GM19043 (cell line): ENCODE measurements around the gene HS2ST1.
"Not testable (repeated sequence)": the region's sequence is repeated elsewhere in the genome, so short reads cannot be mapped to it uniquely, and the experiment has no call there.

ENCODE experiments used
- ATAC-seq: cut with Tn5 transposase; IDR thresholded peaks from one replicate; pipeline ENCODE4 v1.9.1; 2021; ENCODE audit warnings: low read depth; ENCODE audit not compliant: unreplicated experiment

Gene HS2ST1

DNA sequence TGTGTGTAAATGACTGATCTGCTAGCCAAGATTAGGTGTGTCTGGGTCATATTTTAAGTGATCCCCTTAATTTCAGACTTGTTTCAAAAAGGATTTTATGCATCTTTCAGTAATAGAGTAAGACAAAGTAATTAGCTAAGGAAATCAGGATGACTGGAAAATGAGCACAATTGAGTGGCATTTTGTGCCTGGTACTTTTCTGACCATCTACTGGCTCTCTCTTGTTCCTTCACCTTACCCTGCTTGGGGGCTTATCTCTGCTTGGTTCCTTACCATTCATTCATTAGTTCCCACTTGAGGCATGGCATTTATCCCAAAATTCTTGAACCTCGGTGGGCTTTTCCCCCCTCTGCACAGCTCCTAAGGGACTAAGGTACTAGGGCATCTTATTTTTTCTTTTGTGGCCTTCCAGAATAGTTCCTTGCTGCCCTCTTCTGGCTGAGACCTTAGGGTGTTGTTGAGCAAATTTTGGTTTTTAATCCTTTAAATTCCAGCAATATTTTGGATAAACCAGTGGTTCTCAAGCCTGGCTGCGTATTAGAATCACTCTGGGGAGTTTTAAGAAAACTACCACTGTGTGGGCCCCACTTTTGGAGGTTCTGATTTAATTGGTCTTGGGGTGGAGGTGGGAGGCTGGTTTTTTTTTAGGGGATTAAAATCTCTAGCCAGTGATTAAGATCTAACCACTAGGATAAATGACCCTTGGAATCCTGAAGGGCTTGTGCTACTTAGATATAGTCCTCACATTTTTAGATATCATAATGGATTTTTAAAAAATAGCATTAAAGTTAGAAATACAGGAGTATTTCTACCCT, 50.8 kb downstream of the HS2ST1 start:
- no peak for ATAC-seq

GRCh38 chr1:86965827-86966182, 51.4 kb downstream of the HS2ST1 start:
- no peak for ATAC-seq

DNA sequence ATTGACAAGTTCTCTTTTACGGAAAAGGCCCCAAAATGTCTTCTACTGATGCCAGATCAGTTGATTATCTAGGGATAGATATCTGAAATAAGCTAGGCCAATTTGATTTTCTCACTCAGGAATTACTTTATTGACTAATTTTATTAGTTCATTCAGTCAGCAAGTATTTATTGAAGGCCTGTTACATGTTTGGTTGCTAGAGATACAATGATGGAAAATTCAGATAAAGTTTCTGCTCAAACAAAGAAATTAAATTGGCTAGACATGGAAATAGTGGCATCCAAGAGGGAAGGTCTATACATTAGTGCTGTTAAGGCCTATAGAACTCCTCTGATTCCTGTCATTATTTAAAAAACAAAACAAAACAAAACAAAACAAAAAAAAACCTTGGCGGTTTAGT, 56.5 kb downstream of the HS2ST1 start:
- no peak for ATAC-seq

DNA sequence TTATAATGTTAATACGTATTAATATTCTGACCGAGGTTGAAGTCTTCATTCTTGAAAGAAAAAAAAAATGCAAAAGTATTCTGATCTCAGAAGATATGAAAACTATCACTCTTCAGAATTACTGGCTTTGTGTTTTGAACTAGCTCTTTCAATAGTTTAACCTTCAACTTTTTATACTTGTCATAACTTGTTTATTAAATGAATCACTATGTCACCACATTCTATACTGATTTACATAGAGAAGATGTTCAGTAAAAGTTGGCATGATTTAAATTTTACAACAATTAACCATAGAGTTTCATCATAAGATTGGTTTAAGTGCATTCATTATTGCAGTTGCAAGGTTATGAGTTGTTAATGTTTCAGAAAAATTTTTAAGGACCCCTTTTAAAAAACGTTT, 57.3 kb downstream of the HS2ST1 start:
- no peak for ATAC-seq

DNA sequence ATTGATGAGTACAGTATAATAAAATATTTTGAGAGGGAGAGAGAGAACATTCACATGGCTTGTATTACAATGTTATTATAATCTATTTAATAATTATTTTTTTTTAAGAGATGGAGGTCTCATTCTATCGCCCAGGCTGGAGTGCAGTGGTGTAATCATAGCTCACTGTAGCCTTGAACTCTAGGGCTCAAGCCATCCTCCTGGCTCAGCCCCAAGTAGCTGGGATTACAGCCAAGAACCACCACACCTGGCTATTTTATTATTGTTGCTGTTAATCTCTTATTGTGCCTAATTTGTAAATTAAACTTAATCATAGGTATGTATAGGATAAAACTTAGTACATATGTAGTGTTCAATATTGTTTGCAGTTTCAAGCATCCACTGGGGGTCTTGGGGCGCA, 57.8 kb downstream of the HS2ST1 start:
- no peak for ATAC-seq

DNA sequence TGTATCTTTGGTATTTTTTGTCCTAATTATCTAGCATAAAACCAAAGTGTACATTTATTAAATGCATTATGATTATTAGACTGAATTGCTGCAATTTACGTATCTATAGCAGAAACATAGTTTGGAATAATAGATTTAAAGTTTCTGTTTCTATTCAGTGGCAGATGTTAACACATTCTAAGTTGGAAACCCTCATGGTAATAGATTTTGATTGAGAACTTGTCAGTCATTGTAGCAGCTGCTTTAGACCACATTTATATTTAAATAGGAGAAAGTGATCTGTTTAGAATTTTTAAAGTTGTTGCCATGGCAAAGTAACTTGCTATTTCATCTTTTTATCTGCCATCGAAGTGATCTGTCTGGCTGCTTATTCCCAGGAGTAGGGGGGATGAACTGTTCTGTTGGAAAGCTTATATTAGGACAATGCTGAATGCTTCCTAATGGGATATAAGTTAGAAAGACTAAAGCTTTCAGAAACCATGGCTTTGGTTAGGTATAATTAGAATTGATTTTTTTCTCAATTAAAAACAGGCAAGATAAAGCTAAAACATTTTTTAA, 61.6 kb downstream of the HS2ST1 start:
- no peak for ATAC-seq

DNA sequence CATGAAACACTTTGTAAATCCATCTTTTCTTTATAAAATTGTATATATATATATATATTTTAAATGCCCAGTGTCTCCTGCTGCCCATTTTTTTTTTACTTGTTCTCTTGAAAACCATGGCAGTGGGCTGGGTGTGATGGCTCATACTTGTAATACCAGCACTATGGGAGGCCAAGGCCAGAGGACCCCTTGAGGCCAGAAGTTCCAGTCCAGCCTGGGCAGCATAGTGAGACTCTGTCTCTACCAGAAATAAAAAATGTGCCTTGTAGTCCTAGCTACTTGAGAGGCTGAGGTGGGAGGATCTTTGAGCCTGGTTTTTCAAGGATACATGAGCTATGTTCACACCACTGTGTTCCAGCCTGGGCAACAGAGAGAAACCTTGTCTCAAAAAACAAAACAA, 62.2 kb downstream of the HS2ST1 start:
- no peak for ATAC-seq

DNA sequence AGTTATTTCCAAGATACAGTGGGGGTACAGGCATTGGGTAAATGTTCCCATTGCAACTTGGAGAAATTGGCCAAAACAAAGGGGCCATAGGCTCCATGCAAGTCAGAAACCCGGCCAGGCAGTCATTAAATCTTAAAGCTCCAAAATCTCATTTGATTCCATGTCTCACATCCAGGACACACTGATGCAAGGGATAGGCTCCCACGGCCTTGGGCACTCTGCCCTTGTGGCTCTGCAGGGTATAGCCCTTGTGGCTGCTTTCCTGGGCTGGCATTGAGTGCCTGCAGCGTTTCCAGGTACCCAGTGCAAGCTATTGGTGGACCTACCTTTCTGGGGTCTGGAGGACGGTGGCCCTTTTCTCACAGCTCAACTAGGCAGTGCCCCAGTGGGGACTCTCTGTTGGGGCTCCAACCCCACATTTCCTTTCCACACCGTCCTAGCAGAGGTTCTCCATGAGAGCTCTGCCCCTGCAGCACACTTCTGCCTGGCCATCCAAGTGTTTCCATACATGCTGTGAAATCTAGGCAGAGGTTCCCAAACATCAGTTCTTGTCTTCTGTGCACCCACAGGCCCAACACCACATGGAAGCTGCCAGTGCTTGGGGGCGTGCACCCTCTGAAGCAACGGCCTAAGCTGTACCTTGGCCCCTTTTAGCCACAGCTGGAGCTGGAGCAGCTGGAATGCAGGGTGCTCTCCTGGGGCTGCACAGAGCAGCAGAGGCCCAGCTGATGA, 67.2 kb downstream of the HS2ST1 start:
- no peak for ATAC-seq

GRCh38 chr1:86983677-86984076, 69.2 kb downstream of the HS2ST1 start:
- not testable (repeated sequence) for ATAC-seq

DNA sequence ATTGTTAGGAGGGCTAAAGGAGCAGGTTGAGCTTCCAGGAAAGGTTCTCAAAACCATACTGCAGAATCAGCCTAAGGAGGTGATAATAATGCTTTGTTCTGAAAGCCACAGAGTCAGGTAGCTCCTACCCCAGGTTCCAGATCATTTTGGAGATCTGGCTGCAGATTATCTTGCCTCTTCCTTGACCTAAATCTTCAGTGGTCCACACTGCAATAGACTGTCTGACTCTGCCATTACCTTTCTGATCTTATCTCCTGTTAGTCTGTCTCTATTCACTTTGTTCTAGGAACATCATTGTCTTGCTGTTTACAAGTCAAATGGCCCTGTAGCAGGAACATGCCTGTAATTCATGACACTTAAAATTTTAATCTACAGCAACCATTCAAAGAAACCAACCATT, 73.0 kb downstream of the HS2ST1 start:
- no peak for ATAC-seq

DNA sequence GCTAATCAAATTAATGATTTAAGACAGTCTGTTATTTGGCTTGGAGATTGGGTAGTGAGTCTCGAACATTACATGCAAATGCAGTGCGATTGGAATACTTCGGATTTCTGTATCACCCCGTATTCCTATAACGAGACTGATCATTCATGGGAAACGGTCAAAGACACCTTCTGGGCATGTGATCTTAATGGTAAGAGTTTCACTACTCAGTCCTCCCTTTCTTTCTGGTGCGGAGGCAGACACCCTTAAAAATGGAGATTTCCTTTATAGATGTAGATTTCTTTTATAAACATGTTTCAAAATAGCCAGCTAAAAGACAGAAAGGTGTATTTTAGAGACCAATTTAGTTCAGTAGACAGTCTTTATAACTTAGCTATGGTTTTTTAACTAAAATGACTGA, 74.4 kb downstream of the HS2ST1 start:
- no peak for ATAC-seq

- ATAC-seq = not testable (repeated sequence)
These were observed 75.3 kb downstream of the HS2ST1 start for GRCh38 chr1:86989690-86990089.

- ATAC-seq = no peak
These were observed 76.4 kb downstream of the HS2ST1 start for GRCh38 chr1:86990826-86991225.

DNA sequence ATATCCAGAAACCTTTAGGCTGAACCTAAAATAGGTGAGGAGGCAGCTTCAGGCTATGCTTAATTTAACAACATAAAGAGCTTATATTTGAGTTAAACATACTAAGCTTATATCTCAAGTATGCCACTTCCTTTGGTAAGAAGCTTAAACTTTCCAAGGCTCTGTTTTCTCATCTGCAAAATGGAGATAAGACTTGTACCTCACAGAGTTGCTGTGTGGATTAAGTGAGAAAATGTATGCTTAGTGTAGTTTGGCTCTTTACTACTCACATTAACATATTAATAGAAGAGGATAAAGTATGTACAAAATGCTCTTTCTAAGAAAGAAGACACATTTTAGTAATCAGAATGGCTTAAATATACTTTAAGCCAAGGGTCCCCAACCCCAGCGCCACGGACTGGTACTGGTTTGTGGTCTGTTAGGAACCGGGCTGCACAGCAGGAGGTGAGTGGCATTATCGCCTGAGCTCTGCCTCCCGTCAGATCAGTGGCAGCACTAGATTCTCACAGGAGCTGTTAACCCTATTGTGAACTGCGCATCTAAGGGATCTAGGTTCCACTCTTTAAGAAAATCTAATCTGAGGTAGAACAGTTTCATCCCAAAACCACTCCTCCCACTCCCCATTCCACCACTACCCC, 77.2 kb downstream of the HS2ST1 start:
- no peak for ATAC-seq

DNA sequence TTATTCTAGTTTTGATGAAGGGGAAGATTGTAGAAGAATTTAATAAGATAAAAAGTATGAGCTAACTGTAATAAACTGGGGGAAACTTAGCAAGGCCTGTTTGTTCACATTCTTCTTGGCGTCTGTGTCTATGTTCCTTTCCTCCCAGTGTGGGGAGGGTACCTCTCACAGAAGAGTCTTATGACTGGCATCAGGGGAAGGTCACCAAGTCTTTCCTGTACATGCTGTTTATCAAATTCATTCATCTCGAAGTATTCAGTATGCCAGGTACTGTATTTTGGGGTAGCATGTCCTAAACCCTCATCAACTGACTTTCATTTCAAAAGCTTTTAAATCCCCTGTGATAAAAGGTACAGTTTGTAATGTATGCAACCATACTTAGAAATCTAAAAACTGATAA, 78.4 kb downstream of the HS2ST1 start:
- no peak for ATAC-seq

DNA sequence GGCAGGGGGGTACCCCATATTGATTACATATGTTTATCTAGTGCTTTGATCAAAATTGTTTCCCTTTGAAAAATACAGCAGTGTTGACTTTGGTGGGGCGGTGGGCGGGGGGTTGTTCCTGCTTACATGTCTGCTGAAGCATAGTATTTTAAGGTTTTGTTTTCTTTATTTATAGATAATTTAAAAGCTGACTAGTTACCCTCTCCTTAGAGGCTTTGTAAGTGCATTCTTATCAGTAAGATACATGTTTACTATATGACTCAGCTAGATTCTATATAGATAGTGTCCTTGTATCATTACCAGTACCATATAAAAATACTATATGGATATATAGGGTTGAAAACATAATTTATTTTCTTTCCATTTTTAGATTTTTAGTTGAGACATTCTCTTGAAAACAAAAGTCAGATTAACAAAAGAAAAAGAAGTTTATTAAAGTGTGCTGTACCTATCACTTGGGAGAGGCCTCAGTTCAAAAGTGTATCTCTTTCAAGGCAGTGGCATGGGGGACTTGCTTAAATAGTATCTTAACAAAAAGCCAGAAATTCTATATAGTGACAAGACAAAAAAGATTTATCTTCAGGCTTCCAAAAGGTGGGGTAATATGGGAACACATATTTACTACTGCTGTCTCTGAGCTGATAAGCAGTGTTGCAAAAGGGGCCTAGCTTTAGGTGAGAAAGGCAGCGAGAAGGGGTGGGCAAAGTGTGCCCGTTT, 79.0 kb downstream of the HS2ST1 start:
- ATAC-seq = no peak

DNA sequence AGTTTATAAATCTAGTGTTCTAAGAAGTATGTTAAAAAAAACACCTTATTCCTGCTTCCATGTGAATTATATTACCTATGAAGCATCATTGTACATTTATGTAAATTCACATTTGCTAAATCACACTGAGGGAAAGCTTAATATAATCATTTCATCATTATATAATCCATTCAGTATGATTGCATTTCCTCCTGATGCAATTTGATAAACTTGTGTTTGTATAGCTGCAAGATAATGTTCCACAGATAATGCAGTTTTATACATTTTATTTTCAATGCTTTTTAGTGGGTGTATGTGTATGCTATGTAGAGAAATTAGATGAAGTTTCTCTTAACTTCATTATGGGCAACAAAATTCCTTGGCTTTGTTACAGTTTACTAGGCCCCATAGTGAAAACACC, 79.6 kb downstream of the HS2ST1 start:
- ATAC-seq = no peak

DNA sequence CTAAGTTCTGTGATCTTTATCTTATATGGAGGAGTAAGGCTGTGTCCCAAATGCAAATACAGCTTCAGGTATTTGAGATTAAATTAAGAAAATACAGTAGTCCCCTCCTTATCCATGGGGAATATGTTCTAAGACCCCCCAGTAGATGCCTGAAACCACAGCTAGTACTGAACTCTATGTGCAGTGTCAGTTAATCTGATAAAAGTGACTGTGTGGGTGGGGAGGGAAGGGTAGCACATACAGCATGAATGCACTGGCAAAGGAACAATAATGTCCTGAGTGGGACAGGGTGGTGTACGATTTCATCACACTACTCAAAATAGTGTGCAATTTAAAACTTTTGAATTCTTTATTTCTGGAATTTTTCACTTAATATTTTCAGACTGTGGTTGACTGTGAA, 83.1 kb downstream of the HS2ST1 start:
- no peak for ATAC-seq

- ATAC-seq = no peak
These were observed 83.8 kb downstream of the HS2ST1 start for GRCh38 chr1:86998280-86998679.

- ATAC-seq = no peak
These were observed 84.3 kb downstream of the HS2ST1 start for GRCh38 chr1:86998727-86999126.

DNA sequence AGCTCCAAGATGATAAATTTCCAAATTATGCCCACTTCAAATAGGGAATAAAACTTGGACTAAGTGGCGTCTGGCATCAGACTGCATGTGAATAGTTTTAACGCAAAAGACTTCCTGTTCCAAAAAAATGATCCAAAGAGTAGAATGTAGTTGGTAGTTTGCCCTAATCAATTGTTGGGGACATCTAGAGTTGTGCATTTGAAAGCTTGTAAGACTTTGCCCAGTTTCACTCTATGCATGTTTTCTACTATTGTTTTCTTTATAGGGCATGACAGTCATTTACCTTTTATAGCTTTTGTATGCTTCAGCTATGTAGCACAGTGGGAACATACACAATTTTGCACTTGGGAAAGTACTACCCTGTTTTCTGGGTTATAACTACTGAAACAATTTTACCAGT, 86.0 kb downstream of the HS2ST1 start:
- no peak for ATAC-seq
